ENCODE measurements around the gene DHX34. TPM values are rescaled to one million over a fixed set of nuclear protein-coding genes. Genes with fewer than 3 reads are reported as not detected.
"Not testable (repeated sequence)": the region's sequence is repeated elsewhere in the genome, so short reads cannot be mapped to it uniquely, and the experiment has no call there.

DHX34 gene
- total RNA-seq, 1 donor from 2014 or later: 20.0 TPM

GRCh38 chr19:47339196-47339880 lies 9.8 kb upstream of the DHX34 start:
- POLR2A ChIA-PET: interaction anchor here (0.6 to 0.7 kb wide), 2 partner anchors 22 to 201 kb away, joined by 3 to 5 read pairs; no protein-coding TSS in a partner anchor
- Mint-ChIP-seq H3K36me3 (ENCODE audit: low read depth) (no peaks in the 10 kb centered on the region), H3K27ac (no peak overlapping the region), H3K9me3 (no peaks in the 10 kb centered on the region), H3K27me3 (peaks cover 6% of the 10 kb centered on the region), H3K4me1 (peaks cover 7% of the 10 kb centered on the region), H3K4me3 (no peak overlapping the region)
- TF ChIP-seq, protein P1, sequence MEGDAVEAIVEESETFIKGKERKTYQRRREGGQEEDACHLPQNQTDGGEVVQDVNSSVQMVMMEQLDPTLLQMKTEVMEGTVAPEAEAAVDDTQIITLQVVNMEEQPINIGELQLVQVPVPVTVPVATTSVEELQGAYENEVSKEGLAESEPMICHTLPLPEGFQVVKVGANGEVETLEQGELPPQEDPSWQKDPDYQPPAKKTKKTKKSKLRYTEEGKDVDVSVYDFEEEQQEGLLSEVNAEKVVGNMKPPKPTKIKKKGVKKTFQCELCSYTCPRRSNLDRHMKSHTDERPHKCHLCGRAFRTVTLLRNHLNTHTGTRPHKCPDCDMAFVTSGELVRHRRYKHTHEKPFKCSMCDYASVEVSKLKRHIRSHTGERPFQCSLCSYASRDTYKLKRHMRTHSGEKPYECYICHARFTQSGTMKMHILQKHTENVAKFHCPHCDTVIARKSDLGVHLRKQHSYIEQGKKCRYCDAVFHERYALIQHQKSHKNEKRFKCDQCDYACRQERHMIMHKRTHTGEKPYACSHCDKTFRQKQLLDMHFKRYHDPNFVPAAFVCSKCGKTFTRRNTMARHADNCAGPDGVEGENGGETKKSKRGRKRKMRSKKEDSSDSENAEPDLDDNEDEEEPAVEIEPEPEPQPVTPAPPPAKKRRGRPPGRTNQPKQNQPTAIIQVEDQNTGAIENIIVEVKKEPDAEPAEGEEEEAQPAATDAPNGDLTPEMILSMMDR (IDR thresholded peaks at IDR 0.05): no peak
- intact Hi-C loops (cut with micrococcal nuclease): no loop called here
- ATAC-seq (ENCODE audit: low read depth) (no peak), DNase-seq (no peak)
- CTCF ChIA-PET: no interaction called here

DNA sequence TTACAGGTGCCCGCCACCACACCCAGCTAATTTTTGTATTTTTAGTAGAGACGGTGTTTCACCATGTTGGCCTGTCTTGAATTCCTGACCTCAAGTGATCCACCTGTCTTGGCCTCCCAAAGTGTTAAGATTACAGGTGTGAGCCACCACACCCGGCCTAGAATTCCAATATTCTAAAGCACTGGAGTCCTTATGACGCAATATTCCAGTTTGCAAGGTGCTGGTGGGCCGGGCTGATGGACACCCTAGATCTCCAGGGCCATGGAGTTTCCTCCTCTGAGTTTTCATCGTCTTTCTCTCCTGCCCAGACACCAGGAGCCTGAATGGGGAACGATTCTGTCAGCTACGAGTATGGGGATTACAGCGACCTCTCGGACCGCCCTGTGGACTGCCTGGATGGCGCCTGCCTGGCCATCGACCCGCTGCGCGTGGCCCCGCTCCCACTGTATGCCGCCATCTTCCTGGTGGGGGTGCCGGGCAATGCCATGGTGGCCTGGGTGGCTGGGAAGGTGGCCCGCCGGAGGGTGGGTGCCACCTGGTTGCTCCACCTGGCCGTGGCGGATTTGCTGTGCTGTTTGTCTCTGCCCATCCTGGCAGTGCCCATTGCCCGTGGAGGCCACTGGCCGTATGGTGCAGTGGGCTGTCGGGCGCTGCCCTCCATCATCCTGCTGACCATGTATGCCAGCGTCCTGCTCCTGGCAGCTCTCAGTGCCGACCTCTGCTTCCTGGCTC lies 8.5 kb upstream of the DHX34 start:
- ATAC-seq (ENCODE audit: low read depth) (no peak), DNase-seq (no peak)
- ChIA-PET POLR2A (no interaction called here), CTCF (no interaction called here)
- H3K27ac Mint-ChIP-seq: no peak overlapping the region
- TF ChIP-seq, protein P1 (IDR thresholded peaks at IDR 0.05): no peak
- H3K27me3 Mint-ChIP-seq: peaks cover 6% of the 10 kb centered on the region
- no peak overlapping the region for H3K4me3 Mint-ChIP-seq
- intact Hi-C loops (cut with micrococcal nuclease): no loop called here
- no peaks in the 10 kb centered on the region for H3K36me3 Mint-ChIP-seq (ENCODE audit: low read depth)
- H3K9me3 Mint-ChIP-seq: no peaks in the 10 kb centered on the region
- H3K4me1 Mint-ChIP-seq: peaks cover 7% of the 10 kb centered on the region

- TF ChIP-seq, protein P1 (IDR thresholded peaks at IDR 0.05): no peak
- Mint-ChIP-seq H3K36me3 (ENCODE audit: low read depth) (no peaks in the 10 kb centered on the region), H3K4me3 (no peak overlapping the region), H3K27ac (no peak overlapping the region), H3K4me1 (peaks cover under 1% of the 10 kb centered on the region), H3K9me3 (no peaks in the 10 kb centered on the region), H3K27me3 (peaks cover 6% of the 10 kb centered on the region)
- ATAC-seq (ENCODE audit: low read depth) (no peak), DNase-seq (no peak)
- intact Hi-C loops (cut with micrococcal nuclease): no loop called here
- POLR2A ChIA-PET: no interaction called here
- CTCF ChIA-PET: no interaction called here
These were observed 7.4 kb upstream of the DHX34 start for GRCh38 chr19:47341734-47342133.

DNA sequence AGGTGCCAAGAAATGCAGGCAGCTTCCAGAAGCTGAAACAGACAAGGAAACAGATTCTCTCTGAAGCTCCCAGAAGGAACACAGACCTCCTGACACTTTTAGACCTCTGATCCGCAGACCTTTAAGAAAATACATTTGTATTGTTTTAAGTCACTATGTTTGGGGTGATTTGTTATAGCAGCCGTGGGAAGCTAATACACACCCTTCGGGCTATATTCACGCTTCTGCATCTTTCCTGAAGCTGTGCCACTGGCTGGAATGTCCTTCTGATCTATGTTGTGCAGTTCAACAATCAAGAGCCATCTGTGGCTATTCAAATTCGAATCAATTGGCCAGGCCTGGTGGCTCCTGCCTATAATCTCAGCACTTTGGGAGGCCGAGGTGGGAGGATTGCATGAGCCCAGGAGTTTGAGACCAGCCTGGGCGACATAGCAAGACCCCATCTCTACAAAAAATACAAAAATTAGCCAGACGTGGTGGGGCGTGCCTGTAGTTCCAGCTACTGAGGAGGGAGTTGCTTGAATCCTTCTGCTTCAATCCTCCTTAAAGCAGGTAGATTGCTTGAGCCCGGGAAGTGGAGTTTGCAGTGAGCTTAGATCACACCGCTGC lies 5.8 kb upstream of the DHX34 start:
- CTCF ChIA-PET: interaction anchor here (0.5 to 0.6 kb wide), 2 partner anchors 9 to 948 kb away, joined by 3 read pairs; no protein-coding TSS in a partner anchor
- Mint-ChIP-seq H3K27me3 (peaks cover 6% of the 10 kb centered on the region), H3K27ac (no peak overlapping the region), H3K36me3 (ENCODE audit: low read depth) (no peaks in the 10 kb centered on the region), H3K9me3 (no peaks in the 10 kb centered on the region), H3K4me1 (no peaks in the 10 kb centered on the region), H3K4me3 (no peak overlapping the region)
- POLR2A ChIA-PET: no interaction called here
- DNase-seq (no peak), ATAC-seq (ENCODE audit: low read depth) (no peak)
- intact Hi-C loops (cut with micrococcal nuclease): no loop called here
- TF ChIP-seq, protein P1 (IDR thresholded peaks at IDR 0.05): no peak

GRCh38 chr19:47344425-47344824 lies 4.7 kb upstream of the DHX34 start:
- ChIA-PET CTCF (no interaction called here), POLR2A (no interaction called here)
- Mint-ChIP-seq H3K4me1 (peaks cover 10% of the 10 kb centered on the region), H3K27ac (no peak overlapping the region), H3K27me3 (peaks cover 6% of the 10 kb centered on the region), H3K4me3 (no peak overlapping the region), H3K9me3 (no peaks in the 10 kb centered on the region), H3K36me3 (ENCODE audit: low read depth) (peaks cover 4% of the 10 kb centered on the region)
- DNase-seq (no peak), ATAC-seq (ENCODE audit: low read depth) (no peak)
- intact Hi-C loops (cut with micrococcal nuclease): no loop called here
- TF ChIP-seq, protein P1 (IDR thresholded peaks at IDR 0.05): no peak

- CTCF ChIA-PET: not testable (repeated sequence)
These were observed 3.1 kb upstream of the DHX34 start for GRCh38 chr19:47346024-47346423.

More at GRCh38 chr19:47346024-47346423, 3.1 kb upstream of the DHX34 start:
- DNase-seq; H3K9me3 Mint-ChIP-seq; ATAC-seq (ENCODE audit: low read depth); H3K4me3 Mint-ChIP-seq; intact Hi-C loops (cut with micrococcal nuclease); H3K27me3 Mint-ChIP-seq; POLR2A ChIA-PET; H3K27ac Mint-ChIP-seq: not testable (repeated sequence)
- peaks cover 10% of the 10 kb centered on the region for H3K36me3 Mint-ChIP-seq (ENCODE audit: low read depth)
- peaks cover 24% of the 10 kb centered on the region for H3K4me1 Mint-ChIP-seq
